KG1 (cell line): ENCODE measurements around the gene MYL3.
"Not testable (repeated sequence)": the region's sequence is repeated elsewhere in the genome, so short reads cannot be mapped to it uniquely, and the experiment has no call there.

ENCODE experiments used
- DNase-seq: peaks from one replicate; lab custom pipeline; 2025; lab: John Stamatoyannopoulos, UW

MYL3 gene

GRCh38 chr3:46824211-46824970 is 38.9 kb downstream of the MYL3 start:
- no peak for DNase-seq

GRCh38 chr3:46823314-46823713 is 39.9 kb downstream of the MYL3 start:
- not testable (repeated sequence) for DNase-seq

- no peak for DNase-seq
Observed at GRCh38 chr3:46821553-46821952, 41.7 kb downstream of the MYL3 start.

- no peak for DNase-seq
Observed at GRCh38 chr3:46820852-46821251, 42.4 kb downstream of the MYL3 start.

- DNase-seq, result no peak
Observed at GRCh38 chr3:46812237-46812791, 50.9 kb downstream of the MYL3 start.

- DNase-seq, result no peak
Observed at GRCh38 chr3:46811615-46812236, 51.5 kb downstream of the MYL3 start.

- not testable (repeated sequence) for DNase-seq
Observed at GRCh38 chr3:46808766-46809165, 54.5 kb downstream of the MYL3 start.
